Natural killer cell (primary cell): Measurements from ENCODE around the gene CENPT. TPM values are rescaled to one million over a fixed set of nuclear protein-coding genes. Genes with fewer than 3 reads are reported as not detected.

Experiments used
- ATAC-seq, 3 donors: fragments of 150-1000 bp in 2 of 3; fragments of 200-7000 bp in 1 of 3; cut with Tn5 transposase; 1 replicate in 1 of 3; 2 replicates in 2 of 3; pipeline ENCODE4 v1.10.0; 2021; ENCODE audit warnings: mild to moderate bottlenecking in 2 of 3, moderate library complexity in 2 of 3
- DNase-seq, 2 donors: peaks; one replicate each; pipeline versions ENCODE4 v3.0.0 to v3.0.0-alpha.2; 2013 to 2021; ENCODE audit warnings: mixed read lengths in 1 of 2
- H3K27ac ChIP-seq: one replicate; pipeline ENCODE4 v1.5.1; 2013; ENCODE audit warnings: mild to moderate bottlenecking, low read length
- H3K27me3 ChIP-seq: one replicate; pipeline ENCODE4 v1.6.1; 2013; ENCODE audit warnings: low read length; ENCODE audit not compliant: control insufficient read depth, insufficient read depth
- H3K36me3 ChIP-seq: one replicate; pipeline ENCODE4 v1.6.1; 2013; ENCODE audit warnings: low read length; ENCODE audit not compliant: control insufficient read depth, insufficient read depth
- H3K4me1 ChIP-seq: one replicate; pipeline ENCODE4 v1.6.1; 2013; ENCODE audit warnings: low read length; ENCODE audit not compliant: control insufficient read depth, insufficient read depth
- H3K4me3 ChIP-seq: one replicate; pipeline ENCODE4 v1.5.1; 2013; ENCODE audit warnings: low read length
- H3K9me3 ChIP-seq: one replicate; pipeline ENCODE4 v1.6.1; 2013; ENCODE audit warnings: low read length; ENCODE audit not compliant: control insufficient read depth, insufficient read depth
- H3K27ac Mint-ChIP-seq, 2 donors: one replicate each; pipeline ENCODE4 v1.8.0; 2022; ENCODE audit warnings: mild to moderate bottlenecking in 2 of 2, mixed read lengths in 2 of 2, moderate library complexity in 1 of 2
- H3K27me3 Mint-ChIP-seq, 2 donors: one replicate each; pipeline ENCODE4 v1.8.0; 2022; ENCODE audit warnings: low read depth in 2 of 2, mixed read lengths in 2 of 2
- H3K36me3 Mint-ChIP-seq: one replicate; pipeline ENCODE4 v1.8.0; 2022; ENCODE audit warnings: mixed read lengths
- H3K4me1 Mint-ChIP-seq, 2 donors: one replicate each; pipeline ENCODE4 v1.8.0; 2022; ENCODE audit warnings: mixed read lengths in 2 of 2
- H3K4me3 Mint-ChIP-seq: one replicate; pipeline ENCODE4 v1.8.0; 2022; ENCODE audit warnings: mild to moderate bottlenecking, moderate library complexity, mixed read lengths
- H3K9me3 Mint-ChIP-seq, 2 donors: one replicate each; pipeline ENCODE4 v1.8.0; 2022; ENCODE audit warnings: mixed read lengths in 2 of 2
- WGBS: methylation state at CpG from one replicate; pipeline ENCODE4 v1.1.7; 2013; ENCODE audit warnings: missing lambda C conversion rate; ENCODE audit not compliant: insufficient coverage; 5-methylcytosine and 5-hydroxymethylcytosine counted together
- intact Hi-C: fragments of 100-400 bp; cut with micrococcal nuclease; formaldehyde crosslinking; loops from one replicate; pipeline ENCODE4 v1.14.2; 2022
- total RNA-seq, 4 donors: library from RNA; stranded (reverse); fragments of 120-200 nt in 1 of 4; gene quantifications; one replicate each; pipeline versions ENCODE4 v1.2.3 to v1.2.4, GENCODE V29; 2013 to 2022
- TF ChIP-seq, protein P1 (sequence below): fragments of 200-600 bp; IDR thresholded peaks from one replicate; pipeline ENCODE4 v1.8.0; 2022; ENCODE audit warnings: antibody characterized with exemption

Gene CENPT
- total RNA-seq, 3 donors from 2014 or later (not counting 1 experiment from before 2014, with no cell fraction given) = 68.6 to 81.3 (median 78.9) TPM

GRCh38 chr16:67790071-67790470, 57.4 kb downstream of the CENPT start:
- Histone ChIP-seq H3K27me3 (no peaks in the 10 kb centered on the region), H3K4me3 (no peak overlapping the region), H3K36me3 (no peaks in the 10 kb centered on the region), H3K4me1 (no peaks in the 10 kb centered on the region), H3K9me3 (no peaks in the 10 kb centered on the region), H3K27ac (no peak overlapping the region)
- DNase-seq (no peak), ATAC-seq (no peak)
- Mint-ChIP-seq H3K27ac (no peak overlapping the region), H3K4me1 (peaks cover 0 to 5% of the 10 kb centered on the region in 2 donors), H3K27me3 (no peaks in the 10 kb centered on the region), H3K9me3 (no peaks in the 10 kb centered on the region), H3K36me3 (no peaks in the 10 kb centered on the region), H3K4me3 (no peak overlapping the region)
- TF ChIP-seq, protein P1, sequence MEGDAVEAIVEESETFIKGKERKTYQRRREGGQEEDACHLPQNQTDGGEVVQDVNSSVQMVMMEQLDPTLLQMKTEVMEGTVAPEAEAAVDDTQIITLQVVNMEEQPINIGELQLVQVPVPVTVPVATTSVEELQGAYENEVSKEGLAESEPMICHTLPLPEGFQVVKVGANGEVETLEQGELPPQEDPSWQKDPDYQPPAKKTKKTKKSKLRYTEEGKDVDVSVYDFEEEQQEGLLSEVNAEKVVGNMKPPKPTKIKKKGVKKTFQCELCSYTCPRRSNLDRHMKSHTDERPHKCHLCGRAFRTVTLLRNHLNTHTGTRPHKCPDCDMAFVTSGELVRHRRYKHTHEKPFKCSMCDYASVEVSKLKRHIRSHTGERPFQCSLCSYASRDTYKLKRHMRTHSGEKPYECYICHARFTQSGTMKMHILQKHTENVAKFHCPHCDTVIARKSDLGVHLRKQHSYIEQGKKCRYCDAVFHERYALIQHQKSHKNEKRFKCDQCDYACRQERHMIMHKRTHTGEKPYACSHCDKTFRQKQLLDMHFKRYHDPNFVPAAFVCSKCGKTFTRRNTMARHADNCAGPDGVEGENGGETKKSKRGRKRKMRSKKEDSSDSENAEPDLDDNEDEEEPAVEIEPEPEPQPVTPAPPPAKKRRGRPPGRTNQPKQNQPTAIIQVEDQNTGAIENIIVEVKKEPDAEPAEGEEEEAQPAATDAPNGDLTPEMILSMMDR = no peak
- intact Hi-C loops = no loop called here

DNA sequence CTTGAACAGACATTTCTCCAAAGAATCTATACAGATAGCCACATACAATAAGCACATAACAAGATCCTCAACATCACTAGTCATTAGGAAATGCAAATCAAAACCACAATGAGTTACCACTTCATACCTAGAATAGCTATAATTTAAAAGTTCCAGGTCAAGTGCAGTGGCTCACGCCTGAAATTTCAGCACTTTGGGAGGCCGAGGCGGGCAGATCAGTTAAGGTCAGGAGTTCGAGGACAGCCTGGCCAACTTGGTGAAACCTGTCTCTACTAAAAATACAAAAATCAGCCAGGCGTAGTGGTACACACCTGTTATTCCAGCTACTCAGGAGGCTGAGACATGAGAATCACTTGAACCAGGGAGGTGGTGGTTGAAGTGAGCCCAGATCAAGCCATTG, 61.0 kb downstream of the CENPT start:
- no peaks in the 10 kb centered on the region for H3K9me3 Mint-ChIP-seq
- Histone ChIP-seq H3K9me3 (no peaks in the 10 kb centered on the region), H3K36me3 (no peaks in the 10 kb centered on the region), H3K4me1 (peaks cover 10% of the 10 kb centered on the region), H3K4me3 (no peak overlapping the region), H3K27ac (no peak overlapping the region), H3K27me3 (no peaks in the 10 kb centered on the region)
- H3K27ac Mint-ChIP-seq = no peak overlapping the region
- WGBS = 77% methylated on average over 5 of the region's 5 CpGs
- intact Hi-C loops = no loop called here
- DNase-seq = no peak
- H3K36me3 Mint-ChIP-seq = no peaks in the 10 kb centered on the region
- peaks cover 4 to 10% of the 10 kb centered on the region in 2 donors for H3K4me1 Mint-ChIP-seq
- TF ChIP-seq, protein P1 = no peak
- H3K4me3 Mint-ChIP-seq = no peak overlapping the region
- H3K27me3 Mint-ChIP-seq = no peaks in the 10 kb centered on the region
- ATAC-seq = no peak

DNA sequence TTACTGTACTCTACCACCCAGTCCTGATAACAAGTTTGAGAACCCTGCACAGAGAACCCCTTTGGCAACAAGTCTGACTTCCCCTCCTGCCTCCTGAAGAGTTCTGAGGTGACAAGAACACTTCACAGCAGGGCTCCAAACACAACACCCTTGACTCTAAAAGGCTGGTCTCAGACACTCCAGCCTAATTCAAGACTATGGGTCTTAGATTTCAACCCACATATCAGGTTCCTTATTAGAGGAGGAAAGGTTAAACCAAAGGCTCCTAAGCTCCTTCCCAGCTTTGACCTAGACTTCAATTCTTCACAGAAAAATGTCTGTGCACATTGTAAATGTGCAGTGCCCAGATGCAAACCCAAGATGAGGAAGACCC, 64.2 kb downstream of the CENPT start:
- no peaks in the 10 kb centered on the region for H3K27me3 ChIP-seq
- H3K27me3 Mint-ChIP-seq = no peaks in the 10 kb centered on the region
- H3K4me1 Mint-ChIP-seq = peaks cover 20 to 23% of the 10 kb centered on the region in 2 donors
- no peaks in the 10 kb centered on the region for H3K36me3 Mint-ChIP-seq
- DNase-seq = no peak
- no peak overlapping the region for H3K4me3 Mint-ChIP-seq
- no peaks in the 10 kb centered on the region for H3K36me3 ChIP-seq
- no peak overlapping the region for H3K4me3 ChIP-seq
- H3K9me3 ChIP-seq = no peaks in the 10 kb centered on the region
- TF ChIP-seq, protein P1 = no peak
- peaks cover 15% of the 10 kb centered on the region for H3K4me1 ChIP-seq
- no peak for ATAC-seq
- no peak overlapping the region for H3K27ac ChIP-seq
- intact Hi-C loops = no loop called here
- no peak overlapping the region for H3K27ac Mint-ChIP-seq
- no peaks in the 10 kb centered on the region for H3K9me3 Mint-ChIP-seq

GRCh38 chr16:67782567-67783352, 64.7 kb downstream of the CENPT start:
- no peaks in the 10 kb centered on the region for H3K9me3 ChIP-seq
- H3K27ac ChIP-seq = no peak overlapping the region
- no peak overlapping the region for H3K4me3 ChIP-seq
- TF ChIP-seq, protein P1 = no peak
- intact Hi-C loops = no loop called here
- ATAC-seq = no peak
- Mint-ChIP-seq H3K27ac (no peak overlapping the region), H3K27me3 (no peaks in the 10 kb centered on the region), H3K9me3 (no peaks in the 10 kb centered on the region), H3K4me1 (peaks cover 20 to 23% of the 10 kb centered on the region in 2 donors), H3K4me3 (no peak overlapping the region), H3K36me3 (no peaks in the 10 kb centered on the region)
- no peak for DNase-seq
- no peaks in the 10 kb centered on the region for H3K27me3 ChIP-seq
- WGBS = 92% methylated on average over 12 of the region's 12 CpGs
- H3K4me1 ChIP-seq = peaks cover 15% of the 10 kb centered on the region
- H3K36me3 ChIP-seq = no peaks in the 10 kb centered on the region
